HG03442 (cell line): Measurements from ENCODE around the gene TMTC1.

Experiments used
- ATAC-seq: cut with Tn5 transposase; IDR thresholded peaks from one replicate; pipeline ENCODE4 v1.9.1; 2021; ENCODE audit warnings: mild to moderate bottlenecking, moderate library complexity; ENCODE audit not compliant: unreplicated experiment

The TMTC1 gene

GRCh38 chr12:29781188-29781587, 2.6 kb downstream of the TMTC1 start:
- no peak for ATAC-seq

GRCh38 chr12:29780084-29780483, 3.7 kb downstream of the TMTC1 start:
- ATAC-seq: no peak

GRCh38 chr12:29778531-29778930, 5.2 kb downstream of the TMTC1 start:
- no peak for ATAC-seq

GRCh38 chr12:29773076-29773475, 10.7 kb downstream of the TMTC1 start:
- no peak for ATAC-seq

- ATAC-seq: no peak
These were observed 12.0 kb downstream of the TMTC1 start for GRCh38 chr12:29771786-29772185.

GRCh38 chr12:29771165-29771564, 12.6 kb downstream of the TMTC1 start:
- no peak for ATAC-seq

GRCh38 chr12:29769162-29769858, 14.4 kb downstream of the TMTC1 start:
- no peak for ATAC-seq

GRCh38 chr12:29768372-29768771, 15.4 kb downstream of the TMTC1 start:
- no peak for ATAC-seq

GRCh38 chr12:29763301-29763683, 20.4 kb downstream of the TMTC1 start:
- no peak for ATAC-seq

- ATAC-seq: no peak
These were observed 21.0 kb downstream of the TMTC1 start for GRCh38 chr12:29762637-29763300.

- ATAC-seq: no peak
These were observed 23.8 kb downstream of the TMTC1 start for GRCh38 chr12:29759950-29760349.

GRCh38 chr12:29756741-29757390, 26.9 kb downstream of the TMTC1 start:
- ATAC-seq: no peak

GRCh38 chr12:29754235-29755189, 29.2 kb downstream of the TMTC1 start:
- ATAC-seq: no peak

- ATAC-seq: no peak
These were observed 31.6 kb downstream of the TMTC1 start for GRCh38 chr12:29752121-29752520.

GRCh38 chr12:29751676-29752075, 32.1 kb downstream of the TMTC1 start:
- no peak for ATAC-seq

GRCh38 chr12:29750928-29751220, 32.9 kb downstream of the TMTC1 start:
- ATAC-seq: no peak

- ATAC-seq: peak; percentile 93
These were observed 33.4 kb downstream of the TMTC1 start for GRCh38 chr12:29750131-29750927.

GRCh38 chr12:29744365-29744764, 39.4 kb downstream of the TMTC1 start:
- ATAC-seq: no peak

- ATAC-seq: no peak
These were observed 39.9 kb downstream of the TMTC1 start for GRCh38 chr12:29743801-29744200.

- no peak for ATAC-seq
These were observed 40.7 kb downstream of the TMTC1 start for GRCh38 chr12:29743077-29743476.
